Epithelial cell of esophagus (primary cell): ENCODE results near the gene CCDC88A.

Source experiments
- DNase-seq: peaks from one replicate; pipeline ENCODE4 v3.0.0; 2010; ENCODE audit warnings: low read depth
- H3K4me3 ChIP-seq: 2 replicates; pipeline ENCODE4 v1.5.1; 2011; ENCODE audit warnings: mild to moderate bottlenecking, low read length, control low read depth
- TF ChIP-seq, protein P1 (sequence below): IDR thresholded peaks from 2 replicates; pipeline ENCODE4 v1.5.1; 2011; ENCODE audit warnings: low read depth, mild to moderate bottlenecking, low read length, control low read depth, inconsistent platforms; ENCODE audit not compliant: insufficient read depth; ENCODE audit errors: missing control alignments

CCDC88A gene

DNA sequence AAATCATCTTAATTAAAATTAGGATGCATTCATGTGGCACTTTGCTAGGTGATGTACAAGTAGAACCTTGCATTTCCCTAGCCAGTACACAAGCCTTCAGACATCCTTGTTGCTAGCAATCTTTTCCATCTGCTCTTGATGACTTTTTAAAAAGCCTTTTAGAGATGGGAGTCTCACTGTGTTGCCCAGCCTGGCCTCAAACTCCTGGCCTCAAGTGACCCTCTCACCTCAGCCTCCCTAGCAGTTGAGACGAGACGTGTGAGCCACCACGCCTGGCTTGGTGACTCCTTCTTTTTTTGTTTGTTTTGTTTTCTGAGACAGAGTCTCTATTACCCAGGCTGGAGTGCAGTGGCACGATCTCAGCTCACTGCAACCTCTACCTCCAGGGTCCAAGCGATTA is 1.7 kb upstream of the CCDC88A start:
- TF ChIP-seq, protein P1, sequence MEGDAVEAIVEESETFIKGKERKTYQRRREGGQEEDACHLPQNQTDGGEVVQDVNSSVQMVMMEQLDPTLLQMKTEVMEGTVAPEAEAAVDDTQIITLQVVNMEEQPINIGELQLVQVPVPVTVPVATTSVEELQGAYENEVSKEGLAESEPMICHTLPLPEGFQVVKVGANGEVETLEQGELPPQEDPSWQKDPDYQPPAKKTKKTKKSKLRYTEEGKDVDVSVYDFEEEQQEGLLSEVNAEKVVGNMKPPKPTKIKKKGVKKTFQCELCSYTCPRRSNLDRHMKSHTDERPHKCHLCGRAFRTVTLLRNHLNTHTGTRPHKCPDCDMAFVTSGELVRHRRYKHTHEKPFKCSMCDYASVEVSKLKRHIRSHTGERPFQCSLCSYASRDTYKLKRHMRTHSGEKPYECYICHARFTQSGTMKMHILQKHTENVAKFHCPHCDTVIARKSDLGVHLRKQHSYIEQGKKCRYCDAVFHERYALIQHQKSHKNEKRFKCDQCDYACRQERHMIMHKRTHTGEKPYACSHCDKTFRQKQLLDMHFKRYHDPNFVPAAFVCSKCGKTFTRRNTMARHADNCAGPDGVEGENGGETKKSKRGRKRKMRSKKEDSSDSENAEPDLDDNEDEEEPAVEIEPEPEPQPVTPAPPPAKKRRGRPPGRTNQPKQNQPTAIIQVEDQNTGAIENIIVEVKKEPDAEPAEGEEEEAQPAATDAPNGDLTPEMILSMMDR = no peak

DNA sequence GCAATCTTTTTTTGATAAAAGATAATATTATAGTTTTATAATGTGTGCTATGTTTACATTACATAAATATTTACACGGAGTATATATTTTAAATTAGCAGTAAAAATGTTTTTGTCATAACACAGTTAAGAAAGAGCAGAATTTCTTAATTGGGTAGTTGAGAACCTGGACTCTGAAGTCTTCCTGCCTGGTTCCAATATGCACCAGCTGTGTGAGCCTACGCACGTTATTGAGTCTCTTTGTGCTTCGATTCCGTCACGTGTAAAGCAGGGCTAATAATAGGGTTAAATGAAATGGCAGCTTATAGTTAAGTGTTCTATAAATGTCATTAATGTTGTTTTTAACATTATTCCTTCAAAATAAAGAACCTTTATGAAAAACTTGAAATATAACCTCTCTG is 1.2 kb upstream of the CCDC88A start:
- H3K4me3 ChIP-seq = no peak overlapping the region
- TF ChIP-seq, protein P1 = no peak
- DNase-seq = no peak

More for the DNA sequence above, 1.7 kb upstream of the CCDC88A start:
- DNase-seq = no peak
- H3K4me3 ChIP-seq = no peak overlapping the region

DNA sequence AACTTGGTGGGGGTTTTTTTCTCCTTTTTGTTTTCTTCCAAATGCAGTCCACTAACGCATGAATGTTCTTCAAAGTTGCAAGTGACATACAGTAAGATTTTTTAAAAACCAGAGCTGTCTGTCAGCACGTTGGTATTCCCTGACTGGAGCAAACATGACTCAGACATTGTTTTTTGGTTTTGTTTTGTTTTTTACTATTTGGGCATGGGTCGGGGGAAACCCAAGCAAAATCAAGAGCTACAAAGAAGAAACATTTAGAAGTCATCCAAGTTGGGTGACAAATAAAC is 726 bp upstream of the CCDC88A start:
- TF ChIP-seq, protein P1 = no peak
- H3K4me3 ChIP-seq = peak overlapping the region; percentile 64
- peak; percentile 27 for DNase-seq

DNA sequence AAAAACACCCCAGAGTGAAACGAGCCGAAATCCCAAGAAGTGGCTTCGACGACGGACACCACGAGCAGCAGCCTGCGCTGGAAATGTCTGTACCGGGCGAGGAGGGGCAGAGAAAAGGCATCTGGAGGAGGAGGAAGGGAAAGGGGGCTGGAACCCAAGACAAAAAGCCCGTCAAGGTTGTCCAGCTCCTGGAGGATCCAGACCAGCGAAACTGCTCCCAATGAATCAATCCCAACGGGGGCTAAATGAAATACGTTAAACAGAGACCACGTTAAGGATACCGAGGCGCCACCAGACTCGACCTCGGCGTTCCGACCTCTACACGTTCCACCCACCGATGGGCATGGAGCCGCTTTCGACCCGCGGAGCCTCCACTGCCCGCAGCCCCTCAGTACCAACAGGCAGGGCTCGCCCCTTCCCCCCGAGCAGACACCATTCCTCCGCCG is 400 bp downstream of the CCDC88A start:
- TF ChIP-seq, protein P1 = no peak
- peak overlapping the region; percentile 65 for H3K4me3 ChIP-seq
- peak; percentile 33 for DNase-seq

DNA sequence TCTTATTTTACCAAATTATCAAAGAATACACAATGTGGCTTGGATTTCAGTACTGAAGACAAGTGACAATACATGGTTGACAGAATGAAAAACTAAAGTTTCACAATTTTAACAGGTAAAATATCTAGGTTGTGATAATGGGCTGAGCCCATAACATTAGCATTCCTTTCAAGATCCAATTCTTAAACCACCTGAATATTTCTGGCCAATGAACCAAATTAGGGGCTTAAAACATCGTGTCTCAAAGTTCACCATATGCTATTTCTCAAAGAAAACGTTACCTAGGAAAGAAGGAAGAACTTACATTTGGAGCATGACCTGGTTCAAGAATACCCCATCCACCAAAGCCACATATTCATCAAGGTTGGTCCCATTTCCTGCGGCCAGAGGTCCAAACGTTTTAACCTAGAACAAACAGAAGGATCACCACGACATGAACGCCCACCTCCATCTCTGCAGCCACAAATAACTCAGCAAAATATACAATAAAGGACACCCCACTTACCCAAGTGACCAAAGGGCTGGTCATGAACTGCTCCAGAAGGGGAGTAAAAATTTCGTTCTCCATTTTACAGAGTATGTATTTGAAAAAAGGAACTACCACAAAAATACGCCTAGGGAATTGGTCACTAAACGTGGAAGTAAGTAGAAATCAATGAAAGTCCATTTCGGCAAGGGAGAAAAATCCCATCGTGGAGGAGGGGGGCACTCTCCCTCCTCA is 984 bp downstream of the CCDC88A start:
- TF ChIP-seq, protein P1 = no peak
- peak overlapping the region; percentile 65 for H3K4me3 ChIP-seq
- peak; percentile 8 for DNase-seq

DNA sequence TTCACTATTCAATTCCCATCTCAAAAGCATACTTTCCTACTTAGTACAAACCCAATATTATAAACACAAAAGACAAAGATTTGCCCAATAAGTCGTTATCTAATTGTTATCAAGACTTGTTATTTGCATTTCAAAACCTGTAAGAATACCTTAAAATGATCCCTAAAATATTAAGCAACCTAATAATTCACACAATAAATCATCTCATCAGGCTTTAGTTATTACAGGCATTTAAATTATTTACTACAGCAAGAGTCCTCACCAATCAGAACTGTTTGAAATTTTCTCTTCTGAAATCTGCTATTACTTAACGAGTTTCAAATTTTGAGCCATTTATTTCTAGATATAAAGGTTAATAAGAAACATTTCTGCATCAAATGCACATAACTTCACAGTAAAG is 1.6 kb downstream of the CCDC88A start:
- H3K4me3 ChIP-seq = peak overlapping the region; percentile 65
- TF ChIP-seq, protein P1 = no peak
- DNase-seq = no peak
